ENCODE results near the gene TGFBR3. TPM values are rescaled to one million over a fixed set of nuclear protein-coding genes. Genes with fewer than 3 reads are reported as not detected.

Gene TGFBR3
- total and polyA plus RNA-seq, 2 of the 13 experiments (the other 11 are each of a cell fraction or from before 2014, with no cell fraction given), result 76.5 to 195 TPM

DNA sequence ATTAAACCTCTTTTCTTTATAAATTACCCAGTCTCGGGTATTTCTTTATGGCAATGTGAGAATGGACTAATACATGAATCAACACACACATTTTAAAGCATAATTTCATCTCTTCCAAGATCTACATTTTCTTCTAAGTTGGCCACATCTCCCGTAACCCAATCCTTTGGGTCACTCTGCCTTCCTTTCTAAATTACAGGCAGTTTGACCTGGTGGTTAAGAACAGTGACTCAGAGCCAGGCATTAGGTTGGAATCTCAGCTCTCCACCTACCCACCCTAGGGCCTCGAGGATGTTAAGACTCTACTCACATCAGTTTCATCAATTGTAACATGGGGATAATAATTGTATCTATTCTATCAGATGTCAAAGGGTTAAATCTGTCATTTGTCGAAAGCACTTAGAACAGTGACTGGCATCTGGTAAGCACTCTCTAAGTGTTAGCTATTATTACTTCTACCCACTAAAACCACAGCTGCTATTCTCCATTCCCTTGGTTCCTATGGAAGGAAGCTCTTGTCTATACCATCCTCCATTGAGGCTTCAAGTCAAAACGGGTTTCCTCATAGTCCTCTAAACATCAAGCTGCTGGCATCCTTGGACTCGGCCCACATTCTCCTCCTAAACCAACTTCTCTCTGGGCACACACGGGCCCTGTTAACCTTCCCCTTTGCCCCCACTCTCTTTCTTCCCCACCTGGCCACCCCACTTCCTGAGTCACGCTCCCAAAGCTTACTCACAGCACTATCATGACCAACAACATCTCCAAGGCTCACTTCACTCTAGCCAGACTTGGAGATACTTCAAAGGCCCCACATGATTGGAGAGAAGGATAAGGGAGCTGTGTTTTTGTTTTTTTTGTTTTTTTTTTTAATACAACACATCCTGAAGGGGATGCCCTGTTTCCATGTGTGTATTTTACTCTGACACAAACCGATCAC is 116.9 kb downstream of the TGFBR3 start:
- H3K27me3 ChIP-seq (ENCODE audit: control insufficient read depth in 1 of 2, insufficient read depth in 2 of 2, low read length in 2 of 2), result no peaks in the 10 kb centered on the region
- no peak overlapping the region for H3K9ac ChIP-seq (ENCODE audit: insufficient read depth, low read depth, low read length)
- ATAC-seq, result no peak
- BruUV-seq (replicated peaks), result no TSS peak
- intact Hi-C loops (cut with micrococcal nuclease; ENCODE audit: unreplicated experiment) (loop anchor here (10.0 kb wide), 1 partner anchor 116 kb away; the partner anchor contains the start of gene TGFBR3), in situ Hi-C loops (cut with HindIII; ENCODE audit: extremely low pct_ligation_motif_present, low pct_unique_long_range_greater_than_20kb) (no loop called here)
- H4K20me1 ChIP-seq (ENCODE audit: insufficient read depth, low read length), result peaks cover 4% of the 10 kb centered on the region; the same call in 1 of the 2 replicates
- no peak overlapping the region for H3K4me3 ChIP-seq (replicated peaks in 1 of 3; ENCODE audit: insufficient read depth in 1 of 3, low read depth in 2 of 3, low read length in 3 of 3)
- no peak overlapping the region for H3K27ac ChIP-seq (ENCODE audit: extremely low read length, insufficient read depth, low read length)
- ChIA-PET CTCF (ENCODE audit: low intra/inter-chr PET ratio, low total read pairs) (no interaction called here), POLR2A (no interaction called here)
- peaks cover 42% of the 10 kb centered on the region for H3K79me2 ChIP-seq (ENCODE audit: insufficient read depth, low read length)
- no peak overlapping the region for H3K4me2 ChIP-seq (ENCODE audit: low read depth, low read length)
- WGBS (ENCODE audit: low lambda C conversion rate), result 95% methylated on average over 9 of the region's 9 CpGs
- no peak overlapping the region for H2AFZ ChIP-seq (ENCODE audit: low read length)
- H3K4me1 ChIP-seq (ENCODE audit: insufficient read depth, low read length), result peaks cover 69% of the 10 kb centered on the region
- TF ChIP-seq, protein P1, sequence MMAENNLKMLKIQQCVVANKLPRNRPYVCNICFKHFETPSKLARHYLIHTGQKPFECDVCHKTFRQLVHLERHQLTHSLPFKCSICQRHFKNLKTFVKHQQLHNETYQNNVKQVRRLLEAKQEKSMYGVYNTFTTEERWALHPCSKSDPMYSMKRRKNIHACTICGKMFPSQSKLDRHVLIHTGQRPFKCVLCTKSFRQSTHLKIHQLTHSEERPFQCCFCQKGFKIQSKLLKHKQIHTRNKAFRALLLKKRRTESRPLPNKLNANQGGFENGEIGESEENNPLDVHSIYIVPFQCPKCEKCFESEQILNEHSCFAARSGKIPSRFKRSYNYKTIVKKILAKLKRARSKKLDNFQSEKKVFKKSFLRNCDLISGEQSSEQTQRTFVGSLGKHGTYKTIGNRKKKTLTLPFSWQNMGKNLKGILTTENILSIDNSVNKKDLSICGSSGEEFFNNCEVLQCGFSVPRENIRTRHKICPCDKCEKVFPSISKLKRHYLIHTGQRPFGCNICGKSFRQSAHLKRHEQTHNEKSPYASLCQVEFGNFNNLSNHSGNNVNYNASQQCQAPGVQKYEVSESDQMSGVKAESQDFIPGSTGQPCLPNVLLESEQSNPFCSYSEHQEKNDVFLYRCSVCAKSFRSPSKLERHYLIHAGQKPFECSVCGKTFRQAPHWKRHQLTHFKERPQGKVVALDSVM (CRISPR knock-in tag; IDR thresholded peaks at IDR 0.05), result no peak
- TF ChIP-seq ZNF652 (CRISPR knock-in tag; IDR thresholded peaks at IDR 0.05; ENCODE audit: borderline replicate concordance, low read depth) (peak; percentile 34; the same call in 1 of the 2 replicates), ZNF781 (CRISPR knock-in tag; IDR thresholded peaks at IDR 0.05; ENCODE audit: borderline replicate concordance, not compliant biosample characterization) (no peak), ZNF33A (CRISPR knock-in tag; IDR thresholded peaks at IDR 0.05; ENCODE audit: borderline replicate concordance) (no peak), ZNF768 (CRISPR knock-in tag; IDR thresholded peaks at IDR 0.05) (no peak)
- TF ChIP-seq, protein P2, sequence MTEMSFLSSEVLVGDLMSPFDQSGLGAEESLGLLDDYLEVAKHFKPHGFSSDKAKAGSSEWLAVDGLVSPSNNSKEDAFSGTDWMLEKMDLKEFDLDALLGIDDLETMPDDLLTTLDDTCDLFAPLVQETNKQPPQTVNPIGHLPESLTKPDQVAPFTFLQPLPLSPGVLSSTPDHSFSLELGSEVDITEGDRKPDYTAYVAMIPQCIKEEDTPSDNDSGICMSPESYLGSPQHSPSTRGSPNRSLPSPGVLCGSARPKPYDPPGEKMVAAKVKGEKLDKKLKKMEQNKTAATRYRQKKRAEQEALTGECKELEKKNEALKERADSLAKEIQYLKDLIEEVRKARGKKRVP (CRISPR knock-in tag; IDR thresholded peaks at IDR 0.05), result no peak
- TF ChIP-seq, protein P3, sequence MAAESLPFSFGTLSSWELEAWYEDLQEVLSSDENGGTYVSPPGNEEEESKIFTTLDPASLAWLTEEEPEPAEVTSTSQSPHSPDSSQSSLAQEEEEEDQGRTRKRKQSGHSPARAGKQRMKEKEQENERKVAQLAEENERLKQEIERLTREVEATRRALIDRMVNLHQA (CRISPR knock-in tag; IDR thresholded peaks at IDR 0.05), result no peak
- H3K36me3 ChIP-seq (replicated peaks in 1 of 2; ENCODE audit: control insufficient read depth in 1 of 2, insufficient read depth in 2 of 2, low read length in 2 of 2), result peaks cover 11 to 56% of the 10 kb centered on the region in 2 experiments
- no peak for FAIRE-seq
- H3K9me3 ChIP-seq (ENCODE audit: low read length), result no peaks in the 10 kb centered on the region
- no peak for DNase-seq (ENCODE audit: low spot score)
